Right cardiac atrium (tissue), 5 donors: ENCODE measurements around the gene TMEM45A. TPM values are rescaled to one million over a fixed set of nuclear protein-coding genes. Genes with fewer than 3 reads are reported as not detected.

Experiments used
- ATAC-seq, 2 donors: fragments of 200-7000 bp; cut with Tn5 transposase; one replicate each; pipeline versions ENCODE4 v1.8.0 to v1.9.1; 2020; ENCODE audit warnings: moderate library complexity in 2 of 2, mild to moderate bottlenecking in 1 of 2
- DNase-seq, 3 donors: peaks; one replicate each; pipeline ENCODE4 v3.0.0-alpha.2; 2020
- H3K27ac ChIP-seq: one replicate; pipeline ENCODE4 v1.5.1; 2013; ENCODE audit warnings: mild to moderate bottlenecking, low read length, control low read depth, moderate library complexity
- H3K27me3 ChIP-seq: one replicate; pipeline ENCODE4 v1.6.1; 2013; ENCODE audit not compliant: control insufficient read depth, insufficient read depth
- H3K4me1 ChIP-seq: one replicate; pipeline ENCODE4 v1.6.1; 2013; ENCODE audit warnings: low read length; ENCODE audit not compliant: control insufficient read depth, insufficient read depth
- H3K4me3 ChIP-seq: one replicate; pipeline ENCODE4 v1.5.1; 2013; ENCODE audit warnings: low read length, control low read depth
- H3K9me3 ChIP-seq: one replicate; pipeline ENCODE4 v1.6.1; 2013; ENCODE audit warnings: low read length; ENCODE audit not compliant: control insufficient read depth
- WGBS: extraction: QIAGEN DNeasy Blood & Tissue Kit; methylation state at CpG from one replicate; pipeline ENCODE4 v1.1.7; 2013; 5-methylcytosine and 5-hydroxymethylcytosine counted together
- intact Hi-C, 4 donors: fragments of 100-400 bp; cut with DNase I; formaldehyde crosslinking; loops; one replicate each; pipeline versions ENCODE4 v1.11.0 to v1.14.0; 2022 to 2023
- polyA plus RNA-seq: library from polyadenylated mRNA; stranded (reverse); fragments of 200-250 nt; gene quantifications from one replicate; pipeline ENCODE4 v1.2.3, GENCODE V29; 2013
- total RNA-seq, 4 donors: library from RNA; stranded (reverse); fragmentation: NEBNext Ultra II Directional; extraction: Animal tissue kit (Norgen Biotek cat#: 25700); gene quantifications; one replicate each; pipeline ENCODE4 v1.2.1, GENCODE V29; 2021
- donor health status: healthy with polysubstance abuse.
- donor health status: DM: no; HTN: yes; CAD: no.
- donor health status: DM: no; HTN: no; CAD: no.
- donor health status: DM: no; HTN: yes; CAD: no; lungs with severe emphysema.
- donor health status: DM: yes; HTN: yes; CAD: no.

Gene TMEM45A
- total and polyA plus RNA-seq, 5 donors, result 7.6 to 21.0 (median 13.2) TPM

- intact Hi-C loops, result no loop called here
- Histone ChIP-seq H3K4me3 (no peak overlapping the region), H3K27me3 (no peaks in the 10 kb centered on the region), H3K27ac (no peak overlapping the region), H3K4me1 (no peaks in the 10 kb centered on the region), H3K9me3 (no peaks in the 10 kb centered on the region)
- DNase-seq, result no peak
- ATAC-seq, result no peak
Measured at GRCh38 chr3:100518244-100518643, 25.8 kb downstream of the TMEM45A start.

- DNase-seq (no peak), ATAC-seq (no peak)
- no peaks in the 10 kb centered on the region for H3K27me3 ChIP-seq
- no peaks in the 10 kb centered on the region for H3K4me1 ChIP-seq
- no peaks in the 10 kb centered on the region for H3K9me3 ChIP-seq
- 70% methylated on average over 4 of the region's 4 CpGs for WGBS
- intact Hi-C loops, result no loop called here
- H3K27ac ChIP-seq, result no peak overlapping the region
- no peak overlapping the region for H3K4me3 ChIP-seq
Measured at GRCh38 chr3:100518983-100519382, 26.6 kb downstream of the TMEM45A start.

- H3K4me3 ChIP-seq, result no peak overlapping the region
- intact Hi-C loops, result no loop called here
- WGBS, result 83% methylated on average over 10 of the region's 10 CpGs
- no peak overlapping the region for H3K27ac ChIP-seq
- no peaks in the 10 kb centered on the region for H3K9me3 ChIP-seq
- DNase-seq (peak in 2 of 3 donors; percentile 6 to 26), ATAC-seq (no peak)
- no peaks in the 10 kb centered on the region for H3K4me1 ChIP-seq
- no peaks in the 10 kb centered on the region for H3K27me3 ChIP-seq
Measured at GRCh38 chr3:100521439-100521845, 29.0 kb downstream of the TMEM45A start.

- no peak for DNase-seq
- 97% methylated on average over 3 of the region's 3 CpGs for WGBS
Measured at GRCh38 chr3:100522125-100522524, 29.7 kb downstream of the TMEM45A start.

GRCh38 chr3:100523050-100523760 lies 30.8 kb downstream of the TMEM45A start:
- no peaks in the 10 kb centered on the region for H3K4me1 ChIP-seq
- H3K27ac ChIP-seq, result no peak overlapping the region
- ATAC-seq (no peak), DNase-seq (no peak)
- H3K27me3 ChIP-seq, result no peaks in the 10 kb centered on the region
- 93% methylated on average over 4 of the region's 4 CpGs for WGBS
- H3K4me3 ChIP-seq, result no peak overlapping the region
- intact Hi-C loops, result no loop called here
- no peaks in the 10 kb centered on the region for H3K9me3 ChIP-seq

More at GRCh38 chr3:100522125-100522524, 29.7 kb downstream of the TMEM45A start:
- intact Hi-C loops, result no loop called here
- Histone ChIP-seq H3K27ac (no peak overlapping the region), H3K4me3 (no peak overlapping the region), H3K27me3 (no peaks in the 10 kb centered on the region), H3K4me1 (no peaks in the 10 kb centered on the region), H3K9me3 (no peaks in the 10 kb centered on the region)
- ATAC-seq, result no peak

- H3K27me3 ChIP-seq, result no peaks in the 10 kb centered on the region
- no peaks in the 10 kb centered on the region for H3K9me3 ChIP-seq
- intact Hi-C loops, result no loop called here
- ATAC-seq (peak; percentile 67 to 88), DNase-seq (peak in 2 of 3 donors; percentile 18 to 63)
- H3K4me1 ChIP-seq, result no peaks in the 10 kb centered on the region
- 46% methylated on average over 12 of the region's 12 CpGs for WGBS
- H3K27ac ChIP-seq, result peak overlapping the region; percentile 48
- H3K4me3 ChIP-seq, result no peak overlapping the region
Measured at GRCh38 chr3:100525753-100526612, 33.6 kb downstream of the TMEM45A start.

GRCh38 chr3:100526613-100527346 lies 34.4 kb downstream of the TMEM45A start:
- Histone ChIP-seq H3K4me1 (no peaks in the 10 kb centered on the region), H3K27me3 (no peaks in the 10 kb centered on the region), H3K4me3 (no peak overlapping the region), H3K27ac (no peak overlapping the region), H3K9me3 (no peaks in the 10 kb centered on the region)
- ATAC-seq (peak; percentile 61 to 73), DNase-seq (no peak)
- intact Hi-C loops, result no loop called here
- 80% methylated on average over 4 of the region's 4 CpGs for WGBS

- Histone ChIP-seq H3K4me3 (no peak overlapping the region), H3K27me3 (no peaks in the 10 kb centered on the region), H3K27ac (no peak overlapping the region), H3K4me1 (no peaks in the 10 kb centered on the region), H3K9me3 (no peaks in the 10 kb centered on the region)
- intact Hi-C loops, result no loop called here
- DNase-seq (no peak), ATAC-seq (no peak)
- 100% methylated on average over 1 of the region's 1 CpG for WGBS
Measured at GRCh38 chr3:100527347-100527735, 34.9 kb downstream of the TMEM45A start.

GRCh38 chr3:100531093-100531492 lies 38.7 kb downstream of the TMEM45A start:
- H3K4me1 ChIP-seq, result peaks cover 3% of the 10 kb centered on the region
- ATAC-seq (no peak), DNase-seq (no peak)
- no peaks in the 10 kb centered on the region for H3K9me3 ChIP-seq
- H3K27ac ChIP-seq, result no peak overlapping the region
- no peaks in the 10 kb centered on the region for H3K27me3 ChIP-seq
- H3K4me3 ChIP-seq, result no peak overlapping the region
- 85% methylated on average over 3 of the region's 3 CpGs for whole genome bisulfite sequencing
- intact Hi-C loops, result no loop called here

GRCh38 chr3:100532411-100532810 lies 40.0 kb downstream of the TMEM45A start:
- intact Hi-C loops, result no loop called here
- H3K4me3 ChIP-seq, result no peak overlapping the region
- no peak overlapping the region for H3K27ac ChIP-seq
- H3K27me3 ChIP-seq, result no peaks in the 10 kb centered on the region
- ATAC-seq, result no peak
- peaks cover 3% of the 10 kb centered on the region for H3K4me1 ChIP-seq
- DNase-seq, result no peak
- H3K9me3 ChIP-seq, result no peaks in the 10 kb centered on the region
- WGBS, result 83% methylated on average over 6 of the region's 6 CpGs

GRCh38 chr3:100533176-100533575 lies 40.8 kb downstream of the TMEM45A start:
- H3K9me3 ChIP-seq, result no peaks in the 10 kb centered on the region
- WGBS, result 84% methylated on average over 3 of the region's 3 CpGs
- intact Hi-C loops, result no loop called here
- ATAC-seq (no peak), DNase-seq (no peak)
- no peak overlapping the region for H3K4me3 ChIP-seq
- H3K4me1 ChIP-seq, result peaks cover 3% of the 10 kb centered on the region
- no peaks in the 10 kb centered on the region for H3K27me3 ChIP-seq
- H3K27ac ChIP-seq, result no peak overlapping the region
